ENCODE measurements around the gene RIMBP2. TPM values are rescaled to one million over a fixed set of nuclear protein-coding genes. Genes with fewer than 3 reads are reported as not detected.

RIMBP2 gene
- total and polyA plus RNA-seq, 2 donors (not counting 1 experiment from before 2014, with no cell fraction given): 0.17 TPM; not detected in 1

DNA sequence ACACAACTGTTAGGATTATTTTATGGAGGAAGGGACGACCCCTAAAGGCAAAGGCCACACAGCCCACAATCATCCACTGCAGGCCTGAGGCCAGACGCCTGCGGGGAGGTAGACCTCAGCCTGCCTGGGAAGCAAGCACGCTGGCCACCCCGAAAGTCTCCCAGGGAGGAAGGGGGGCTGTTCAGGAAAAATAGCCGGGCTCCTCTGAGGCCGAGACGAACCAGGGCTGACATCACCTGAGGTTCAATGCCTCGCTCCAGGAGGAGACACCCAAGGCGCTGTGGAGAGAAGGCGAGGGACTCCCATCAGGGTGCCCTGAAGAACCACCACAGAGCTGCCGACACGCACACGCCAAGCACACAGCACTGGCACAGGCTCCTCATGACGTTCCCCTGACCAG is 251.1 kb downstream of the RIMBP2 start:
- H3K9ac ChIP-seq (ENCODE audit: insufficient read depth, low read length): no peak overlapping the region

DNA sequence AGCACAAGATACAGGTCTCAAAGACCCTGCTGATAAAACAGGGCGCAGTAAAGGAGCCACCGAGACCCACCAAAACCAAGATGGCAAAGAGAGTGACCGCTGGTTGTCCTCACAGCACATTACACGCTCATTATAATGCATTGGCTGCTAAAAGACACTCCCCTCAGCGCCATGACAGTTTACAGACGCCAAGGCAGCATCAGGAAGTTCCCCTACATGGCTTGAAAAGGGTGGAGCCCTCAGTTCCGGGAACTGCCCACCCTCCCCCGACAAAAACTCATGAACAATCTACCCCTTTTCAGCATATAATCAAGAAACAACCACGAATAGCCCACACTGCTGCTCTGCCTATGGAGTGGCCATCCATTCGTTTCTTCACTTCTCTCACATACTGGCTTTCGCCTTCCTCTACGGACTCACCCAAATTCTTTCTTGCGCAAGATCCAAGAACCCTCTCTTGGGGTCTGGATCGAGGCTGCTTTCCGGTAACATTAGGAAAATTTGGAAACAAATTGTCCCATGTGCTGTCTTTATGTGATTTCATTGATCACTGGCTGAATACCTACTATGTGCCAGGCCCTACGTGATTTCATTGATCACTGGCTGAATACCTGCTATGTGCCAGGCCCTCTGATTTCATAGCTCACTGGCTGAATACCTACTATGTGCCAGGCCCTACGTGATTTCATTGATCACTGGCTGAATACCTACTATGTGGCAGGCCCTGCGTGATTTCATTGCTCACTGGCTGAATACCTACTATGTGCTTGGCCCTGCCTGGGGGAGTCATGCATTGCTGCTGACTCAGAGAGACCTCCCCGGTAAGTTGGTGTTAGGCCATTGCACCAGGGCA is 252.1 kb downstream of the RIMBP2 start:
- Histone ChIP-seq H3K4me1 (ENCODE audit: control insufficient read depth, extremely low read depth, insufficient read depth, low read length) (no peaks in the 10 kb centered on the region), H3K4me2 (ENCODE audit: extremely low read depth, insufficient read depth, low read length) (no peak overlapping the region), H3K79me2 (ENCODE audit: control insufficient read depth, insufficient read depth, low read length) (no peaks in the 10 kb centered on the region), H3K9me3 (ENCODE audit: control insufficient read depth, insufficient read depth, low read depth, low read length) (no peaks in the 10 kb centered on the region), H3K27me3 (ENCODE audit: control insufficient read depth, insufficient read depth, low read length) (no peaks in the 10 kb centered on the region), H2AFZ (ENCODE audit: low read length) (no peak overlapping the region), H3K36me3 (ENCODE audit: control insufficient read depth, insufficient read depth, low read length) (no peaks in the 10 kb centered on the region), H3K27ac (ENCODE audit: insufficient read depth, low read length) (no peak overlapping the region), H3K9ac (ENCODE audit: insufficient read depth, low read length) (no peak overlapping the region), H4K20me1 (ENCODE audit: control insufficient read depth, extremely low read depth, insufficient read depth, low read length) (no peaks in the 10 kb centered on the region), H3K4me3 (replicated peaks in 1 of 4; ENCODE audit: control extremely low read depth in 1 of 4, insufficient read depth in 1 of 4, low read depth in 3 of 4, low read length in 4 of 4) (no peak overlapping the region)
- TF ChIP-seq, protein P1, sequence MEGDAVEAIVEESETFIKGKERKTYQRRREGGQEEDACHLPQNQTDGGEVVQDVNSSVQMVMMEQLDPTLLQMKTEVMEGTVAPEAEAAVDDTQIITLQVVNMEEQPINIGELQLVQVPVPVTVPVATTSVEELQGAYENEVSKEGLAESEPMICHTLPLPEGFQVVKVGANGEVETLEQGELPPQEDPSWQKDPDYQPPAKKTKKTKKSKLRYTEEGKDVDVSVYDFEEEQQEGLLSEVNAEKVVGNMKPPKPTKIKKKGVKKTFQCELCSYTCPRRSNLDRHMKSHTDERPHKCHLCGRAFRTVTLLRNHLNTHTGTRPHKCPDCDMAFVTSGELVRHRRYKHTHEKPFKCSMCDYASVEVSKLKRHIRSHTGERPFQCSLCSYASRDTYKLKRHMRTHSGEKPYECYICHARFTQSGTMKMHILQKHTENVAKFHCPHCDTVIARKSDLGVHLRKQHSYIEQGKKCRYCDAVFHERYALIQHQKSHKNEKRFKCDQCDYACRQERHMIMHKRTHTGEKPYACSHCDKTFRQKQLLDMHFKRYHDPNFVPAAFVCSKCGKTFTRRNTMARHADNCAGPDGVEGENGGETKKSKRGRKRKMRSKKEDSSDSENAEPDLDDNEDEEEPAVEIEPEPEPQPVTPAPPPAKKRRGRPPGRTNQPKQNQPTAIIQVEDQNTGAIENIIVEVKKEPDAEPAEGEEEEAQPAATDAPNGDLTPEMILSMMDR (conservative IDR thresholded peaks at IDR 0.05 in 1 of 2, IDR thresholded peaks at IDR 0.05 in 1 of 2; ENCODE audit: low read depth in 1 of 2, low read length in 2 of 2): no peak
- no peak for TF ChIP-seq EZH2 (IDR thresholded peaks at IDR 0.05; ENCODE audit: low read length, missing control alignments)
- DNase-seq (ENCODE audit: low read depth in 2 of 2): no peak

More for the DNA sequence above, 251.1 kb downstream of the RIMBP2 start:
- TF ChIP-seq EZH2 (IDR thresholded peaks at IDR 0.05; ENCODE audit: low read length, missing control alignments): no peak
- TF ChIP-seq, protein P1 (conservative IDR thresholded peaks at IDR 0.05 in 1 of 2, IDR thresholded peaks at IDR 0.05 in 1 of 2; ENCODE audit: low read depth in 1 of 2, low read length in 2 of 2): no peak
- H2AFZ ChIP-seq (ENCODE audit: low read length): no peak overlapping the region
- H4K20me1 ChIP-seq (ENCODE audit: control insufficient read depth, extremely low read depth, insufficient read depth, low read length): no peaks in the 10 kb centered on the region
- no peak for DNase-seq (ENCODE audit: low read depth in 2 of 2)
- no peak overlapping the region for H3K4me2 ChIP-seq (ENCODE audit: extremely low read depth, insufficient read depth, low read length)
- H3K4me1 ChIP-seq (ENCODE audit: control insufficient read depth, extremely low read depth, insufficient read depth, low read length): no peaks in the 10 kb centered on the region
- no peak overlapping the region for H3K4me3 ChIP-seq (replicated peaks in 1 of 4; ENCODE audit: control extremely low read depth in 1 of 4, insufficient read depth in 1 of 4, low read depth in 3 of 4, low read length in 4 of 4)
- no peaks in the 10 kb centered on the region for H3K9me3 ChIP-seq (ENCODE audit: control insufficient read depth, insufficient read depth, low read depth, low read length)
- no peaks in the 10 kb centered on the region for H3K79me2 ChIP-seq (ENCODE audit: control insufficient read depth, insufficient read depth, low read length)
- H3K27me3 ChIP-seq (ENCODE audit: control insufficient read depth, insufficient read depth, low read length): no peaks in the 10 kb centered on the region
- H3K36me3 ChIP-seq (ENCODE audit: control insufficient read depth, insufficient read depth, low read length): no peaks in the 10 kb centered on the region
- no peak overlapping the region for H3K27ac ChIP-seq (ENCODE audit: insufficient read depth, low read length)

DNA sequence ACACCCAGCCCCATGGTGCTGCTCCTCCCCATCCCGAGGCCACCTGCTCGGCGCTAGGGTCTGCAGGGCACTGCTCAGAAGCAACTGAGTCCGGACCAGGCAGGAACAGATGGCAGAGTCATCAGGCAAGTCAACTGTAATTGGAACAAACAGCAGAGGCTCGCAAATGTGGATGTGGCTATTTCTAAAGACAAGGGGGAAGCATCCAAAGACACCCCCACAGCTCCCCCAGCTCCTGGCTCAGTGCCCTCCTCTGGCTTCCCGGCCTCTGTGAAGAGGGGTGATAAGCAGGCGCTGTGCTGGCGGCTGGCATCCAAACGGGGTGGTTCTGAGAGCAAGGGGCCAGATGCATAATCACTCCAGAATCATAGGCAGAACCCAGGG is 252.8 kb downstream of the RIMBP2 start:
- no peaks in the 10 kb centered on the region for H3K36me3 ChIP-seq (ENCODE audit: control insufficient read depth, insufficient read depth, low read length)
- H3K9me3 ChIP-seq (ENCODE audit: control insufficient read depth, insufficient read depth, low read depth, low read length): no peaks in the 10 kb centered on the region
- no peak overlapping the region for H3K27ac ChIP-seq (ENCODE audit: insufficient read depth, low read length)
- no peaks in the 10 kb centered on the region for H3K27me3 ChIP-seq (ENCODE audit: control insufficient read depth, insufficient read depth, low read length)
- no peak overlapping the region for H3K9ac ChIP-seq (ENCODE audit: insufficient read depth, low read length)
- H3K79me2 ChIP-seq (ENCODE audit: control insufficient read depth, insufficient read depth, low read length): no peaks in the 10 kb centered on the region
- no peak overlapping the region for H3K4me3 ChIP-seq (replicated peaks in 1 of 4; ENCODE audit: control extremely low read depth in 1 of 4, insufficient read depth in 1 of 4, low read depth in 3 of 4, low read length in 4 of 4)
- no peak for TF ChIP-seq EZH2 (IDR thresholded peaks at IDR 0.05; ENCODE audit: low read length, missing control alignments)
- TF ChIP-seq, protein P1 (conservative IDR thresholded peaks at IDR 0.05 in 1 of 2, IDR thresholded peaks at IDR 0.05 in 1 of 2; ENCODE audit: low read depth in 1 of 2, low read length in 2 of 2): no peak
- H3K4me1 ChIP-seq (ENCODE audit: control insufficient read depth, extremely low read depth, insufficient read depth, low read length): no peaks in the 10 kb centered on the region
- H3K4me2 ChIP-seq (ENCODE audit: extremely low read depth, insufficient read depth, low read length): no peak overlapping the region
- no peaks in the 10 kb centered on the region for H4K20me1 ChIP-seq (ENCODE audit: control insufficient read depth, extremely low read depth, insufficient read depth, low read length)
- no peak for DNase-seq (ENCODE audit: low read depth in 2 of 2)
- H2AFZ ChIP-seq (ENCODE audit: low read length): no peak overlapping the region

Measured in fibroblast of lung (primary cell).